HepG2 (cell line): ENCODE measurements around the gene CNP. TPM values are rescaled to one million over a fixed set of nuclear protein-coding genes. Genes with fewer than 3 reads are reported as not detected.

Experiments
- CBX1 ChIP-seq: IDR thresholded peaks from one replicate; pipeline ENCODE4 v1.6.1; 2016; ENCODE audit warnings: antibody characterized with exemption, low read depth
- CBX5 ChIP-seq: sonication (generic); formaldehyde crosslinking; IDR thresholded peaks from 2 replicates; pipeline ENCODE4 v1.4.0; 2020; ENCODE audit warnings: missing genetic modification reagents, borderline replicate concordance
- E2F1 ChIP-seq: sonication (generic); formaldehyde crosslinking; IDR thresholded peaks from 2 replicates; pipeline ENCODE4 v1.5.0; 2020; ENCODE audit warnings: missing genetic modification reagents
- FOXM1 ChIP-seq: sonication (generic); formaldehyde crosslinking; IDR thresholded peaks from 2 replicates; pipeline ENCODE4 v1.5.0; 2020; ENCODE audit warnings: missing genetic modification reagents
- HNF1B ChIP-seq: sonication (generic); formaldehyde crosslinking; IDR thresholded peaks from 2 replicates; pipeline ENCODE4 v1.5.1; 2020; ENCODE audit warnings: mild to moderate bottlenecking, moderate library complexity, missing genetic modification reagents
- HOMEZ ChIP-seq: IDR thresholded peaks from 2 replicates; pipeline ENCODE4 v1.6.1; 2016; ENCODE audit warnings: low read depth
- JUND ChIP-seq: sonication (generic); formaldehyde crosslinking; IDR thresholded peaks from 2 replicates; pipeline ENCODE4 v1.8.0; 2022; ENCODE audit warnings: mild to moderate bottlenecking, missing genetic modification reagents
- KDM5A ChIP-seq: fragments of 200-600 bp; sonication (generic); IDR thresholded peaks from 2 replicates; pipeline ENCODE4 v1.7.0; 2018; ENCODE audit warnings: antibody characterized with exemption, mild to moderate bottlenecking, low read length, borderline replicate concordance
- MBNL3 ChIP-seq: fragments of 250-450 bp; sonication (Bioruptor Pico); conservative IDR thresholded peaks from 2 replicates; pipeline ENCODE4 v1.8.0; 2022; ENCODE audit warnings: mild to moderate bottlenecking, inconsistent platforms
- PRDM10 ChIP-seq: sonication (generic); formaldehyde crosslinking; IDR thresholded peaks from 2 replicates; pipeline ENCODE4 v1.4.0; 2020; ENCODE audit warnings: low read depth, missing genetic modification reagents
- SIX1 ChIP-seq: sonication (generic); formaldehyde crosslinking; IDR thresholded peaks from 2 replicates; pipeline ENCODE4 v1.4.0; 2020; ENCODE audit warnings: missing genetic modification reagents, borderline replicate concordance
- SP1 ChIP-seq, 2 experiments: fragments of 450-650 bp in 1 of 2; sonication (generic) in 1 of 2; formaldehyde crosslinking in 1 of 2; IDR thresholded peaks; 2 replicates each; pipeline versions ENCODE4 v1.4.0 to v1.6.1; 2016 to 2020; ENCODE audit warnings: missing genetic modification reagents in 1 of 2
- ZEB1 ChIP-seq: IDR thresholded peaks from 2 replicates; pipeline ENCODE4 v1.6.1; 2012; ENCODE audit warnings: mild to moderate bottlenecking, low read depth, inconsistent platforms; ENCODE audit not compliant: insufficient replicate concordance
- ZNF451 ChIP-seq: sonication (generic); formaldehyde crosslinking; IDR thresholded peaks from 2 replicates; pipeline ENCODE4 v1.5.0; 2020; ENCODE audit warnings: mild to moderate bottlenecking, missing genetic modification reagents
- ZSCAN9 ChIP-seq: IDR thresholded peaks from 2 replicates; pipeline ENCODE4 v1.6.1; 2016; ENCODE audit warnings: borderline replicate concordance
- polyA plus RNA-seq, 8 experiments: library from polyadenylated mRNA; depleted of rRNA in 3 of 8; stranded (reverse) in 7 of 8; unstranded in 1 of 8; fragments of >200 nt; fragmentation: Illumina TruSeq in 4 of 8; extraction: Trizol in 4 of 8; gene quantifications; 2 replicates each; pipeline versions ENCODE4 v1.2.1 to v1.2.3, GENCODE V29; 2011 to 2016; ENCODE audit warnings: low read depth in 4 of 8, missing spikeins in 1 of 8, mixed read lengths in 1 of 8; ENCODE audit not compliant: insufficient read depth in 1 of 8
- total RNA-seq, 5 experiments: library from RNA; depleted of rRNA; stranded (reverse); fragments of >200 nt; fragmentation: Illumina TruSeq; extraction: Trizol; gene quantifications; 2 replicates each; pipeline ENCODE4 v1.2.3, GENCODE V29; 2016; ENCODE audit warnings: low read depth in 1 of 5
- TF ChIP-seq, protein P1 (sequence below): sonication (generic); formaldehyde crosslinking; IDR thresholded peaks from 2 replicates; pipeline ENCODE4 v1.5.0; 2020; ENCODE audit warnings: missing genetic modification reagents
- TF ChIP-seq, protein P2 (sequence below): sonication (generic); formaldehyde crosslinking; IDR thresholded peaks from 2 replicates; pipeline ENCODE4 v1.8.1; 2022; ENCODE audit warnings: mild to moderate bottlenecking, missing genetic modification reagents

CNP gene
- total and polyA plus RNA-seq, 2 of the 13 experiments (the other 11 are each of a cell fraction or from before 2014, with no cell fraction given): 97.2 to 161 TPM

- TF ChIP-seq, protein P1, sequence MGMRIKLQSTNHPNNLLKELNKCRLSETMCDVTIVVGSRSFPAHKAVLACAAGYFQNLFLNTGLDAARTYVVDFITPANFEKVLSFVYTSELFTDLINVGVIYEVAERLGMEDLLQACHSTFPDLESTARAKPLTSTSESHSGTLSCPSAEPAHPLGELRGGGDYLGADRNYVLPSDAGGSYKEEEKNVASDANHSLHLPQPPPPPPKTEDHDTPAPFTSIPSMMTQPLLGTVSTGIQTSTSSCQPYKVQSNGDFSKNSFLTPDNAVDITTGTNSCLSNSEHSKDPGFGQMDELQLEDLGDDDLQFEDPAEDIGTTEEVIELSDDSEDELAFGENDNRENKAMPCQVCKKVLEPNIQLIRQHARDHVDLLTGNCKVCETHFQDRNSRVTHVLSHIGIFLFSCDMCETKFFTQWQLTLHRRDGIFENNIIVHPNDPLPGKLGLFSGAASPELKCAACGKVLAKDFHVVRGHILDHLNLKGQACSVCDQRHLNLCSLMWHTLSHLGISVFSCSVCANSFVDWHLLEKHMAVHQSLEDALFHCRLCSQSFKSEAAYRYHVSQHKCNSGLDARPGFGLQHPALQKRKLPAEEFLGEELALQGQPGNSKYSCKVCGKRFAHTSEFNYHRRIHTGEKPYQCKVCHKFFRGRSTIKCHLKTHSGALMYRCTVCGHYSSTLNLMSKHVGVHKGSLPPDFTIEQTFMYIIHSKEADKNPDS: 0 out of 2 replicates have a peak, but pooled peaks have one; percentile 15
- peak; percentile 68; the same call in 1 of the 2 replicates for TF ChIP-seq HNF1B
- TF ChIP-seq CBX1: no peak
- TF ChIP-seq SP1 (IDR thresholded peaks at IDR 0.05): no peak
- no peak for TF ChIP-seq SP1 (CRISPR knock-in tag; IDR thresholded peaks at IDR 0.05)
- TF ChIP-seq, protein P2, sequence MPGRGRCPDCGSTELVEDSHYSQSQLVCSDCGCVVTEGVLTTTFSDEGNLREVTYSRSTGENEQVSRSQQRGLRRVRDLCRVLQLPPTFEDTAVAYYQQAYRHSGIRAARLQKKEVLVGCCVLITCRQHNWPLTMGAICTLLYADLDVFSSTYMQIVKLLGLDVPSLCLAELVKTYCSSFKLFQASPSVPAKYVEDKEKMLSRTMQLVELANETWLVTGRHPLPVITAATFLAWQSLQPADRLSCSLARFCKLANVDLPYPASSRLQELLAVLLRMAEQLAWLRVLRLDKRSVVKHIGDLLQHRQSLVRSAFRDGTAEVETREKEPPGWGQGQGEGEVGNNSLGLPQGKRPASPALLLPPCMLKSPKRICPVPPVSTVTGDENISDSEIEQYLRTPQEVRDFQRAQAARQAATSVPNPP (CRISPR knock-in tag): no peak
- no peak for TF ChIP-seq MBNL3 (CRISPR knock-in tag)
- peak; percentile 30; the same call in 1 of the 2 replicates for TF ChIP-seq PRDM10 (CRISPR knock-in tag)
- TF ChIP-seq ZNF451 (CRISPR knock-in tag): no peak
- TF ChIP-seq SIX1: no peak
- no peak for TF ChIP-seq CBX5
- TF ChIP-seq JUND (CRISPR knock-in tag): no peak
- peak; percentile 62; the same call in 1 of the 2 replicates for TF ChIP-seq HOMEZ (CRISPR knock-in tag)
- 0 out of 2 replicates have a peak, but pooled peaks have one; percentile 49 for TF ChIP-seq KDM5A
- no peak for TF ChIP-seq E2F1
- TF ChIP-seq FOXM1 (CRISPR knock-in tag): no peak
- peak; percentile 64 for TF ChIP-seq ZEB1
- TF ChIP-seq ZSCAN9: no peak
Measured at GRCh38 chr17:41965694-41966462, 717 bp upstream of the CNP start (continued).
